Parathyroid adenoma (tissue), 2 donors: Measurements from ENCODE around the gene COG3.

ENCODE experiments used
- H2AFZ ChIP-seq: fragments of 300-600 bp; sonication (generic); one replicate; pipeline ENCODE4 v1.7.0; 2017; ENCODE audit warnings: antibody characterized with exemption, mild to moderate bottlenecking
- H3K27ac ChIP-seq: fragments of 300-600 bp; sonication (generic); one replicate; pipeline ENCODE4 v1.7.0; 2017
- H3K27me3 ChIP-seq: fragments of 300-600 bp; sonication (generic); one replicate; pipeline ENCODE4 v1.7.0; 2017; ENCODE audit warnings: low read length; ENCODE audit not compliant: control insufficient read depth, insufficient read depth
- H3K36me3 ChIP-seq: fragments of 300-600 bp; sonication (generic); one replicate; pipeline ENCODE4 v1.7.0; 2017; ENCODE audit warnings: low read length; ENCODE audit not compliant: control insufficient read depth, insufficient read depth
- H3K4me1 ChIP-seq: fragments of 300-600 bp; sonication (generic); one replicate; pipeline ENCODE4 v1.7.0; 2017; ENCODE audit warnings: control low read depth
- H3K4me2 ChIP-seq: fragments of 300-600 bp; sonication (generic); one replicate; pipeline ENCODE4 v1.7.0; 2017; ENCODE audit warnings: low read length
- H3K4me3 ChIP-seq: fragments of 300-600 bp; sonication (generic); one replicate; pipeline ENCODE4 v1.7.0; 2017; ENCODE audit warnings: low read depth, low read length
- H3K79me2 ChIP-seq: fragments of 300-600 bp; sonication (generic); one replicate; pipeline ENCODE4 v1.7.0; 2017; ENCODE audit warnings: control low read depth
- H3K9ac ChIP-seq: fragments of 300-600 bp; sonication (generic); one replicate; pipeline ENCODE4 v1.7.0; 2017; ENCODE audit warnings: mild to moderate bottlenecking
- H3K9me3 ChIP-seq: fragments of 300-600 bp; sonication (generic); one replicate; pipeline ENCODE4 v1.7.0; 2017; ENCODE audit warnings: low read length; ENCODE audit not compliant: control insufficient read depth
- TF ChIP-seq, protein P1 (sequence below): fragments of 300-600 bp; sonication (generic); IDR thresholded peaks from one replicate; pipeline ENCODE4 v1.7.0; 2017; ENCODE audit warnings: antibody characterized with exemption, mild to moderate bottlenecking
- donor health status: primary hyperparathyroidism.

The COG3 gene

DNA sequence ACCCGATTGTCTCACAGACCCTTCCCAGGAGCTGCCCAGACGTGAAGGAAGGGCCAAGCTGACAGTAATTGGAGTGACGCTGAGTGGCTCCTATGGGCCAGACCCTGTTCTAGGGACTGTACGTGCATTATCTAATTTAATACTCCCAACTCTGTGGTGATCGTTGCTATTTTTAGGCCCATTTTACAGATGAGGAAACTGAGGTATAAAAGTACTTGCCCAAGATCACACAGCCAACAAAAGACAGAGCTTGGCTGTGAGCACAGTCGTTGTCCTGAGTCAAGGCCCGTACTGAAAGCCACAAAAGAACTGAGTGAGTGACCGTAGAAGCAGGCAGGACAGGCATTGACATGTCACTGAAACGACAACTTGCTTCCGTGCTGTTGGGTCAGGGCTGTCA, 76.1 kb downstream of the COG3 start:
- H3K4me3 ChIP-seq, result no peak overlapping the region
- no peaks in the 10 kb centered on the region for H3K79me2 ChIP-seq
- H3K9me3 ChIP-seq, result no peaks in the 10 kb centered on the region
- no peaks in the 10 kb centered on the region for H3K4me1 ChIP-seq
- H3K9ac ChIP-seq, result no peak overlapping the region
- H3K27ac ChIP-seq, result no peak overlapping the region
- H2AFZ ChIP-seq, result no peak overlapping the region
- TF ChIP-seq, protein P1, sequence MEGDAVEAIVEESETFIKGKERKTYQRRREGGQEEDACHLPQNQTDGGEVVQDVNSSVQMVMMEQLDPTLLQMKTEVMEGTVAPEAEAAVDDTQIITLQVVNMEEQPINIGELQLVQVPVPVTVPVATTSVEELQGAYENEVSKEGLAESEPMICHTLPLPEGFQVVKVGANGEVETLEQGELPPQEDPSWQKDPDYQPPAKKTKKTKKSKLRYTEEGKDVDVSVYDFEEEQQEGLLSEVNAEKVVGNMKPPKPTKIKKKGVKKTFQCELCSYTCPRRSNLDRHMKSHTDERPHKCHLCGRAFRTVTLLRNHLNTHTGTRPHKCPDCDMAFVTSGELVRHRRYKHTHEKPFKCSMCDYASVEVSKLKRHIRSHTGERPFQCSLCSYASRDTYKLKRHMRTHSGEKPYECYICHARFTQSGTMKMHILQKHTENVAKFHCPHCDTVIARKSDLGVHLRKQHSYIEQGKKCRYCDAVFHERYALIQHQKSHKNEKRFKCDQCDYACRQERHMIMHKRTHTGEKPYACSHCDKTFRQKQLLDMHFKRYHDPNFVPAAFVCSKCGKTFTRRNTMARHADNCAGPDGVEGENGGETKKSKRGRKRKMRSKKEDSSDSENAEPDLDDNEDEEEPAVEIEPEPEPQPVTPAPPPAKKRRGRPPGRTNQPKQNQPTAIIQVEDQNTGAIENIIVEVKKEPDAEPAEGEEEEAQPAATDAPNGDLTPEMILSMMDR, result no peak
- H3K4me2 ChIP-seq, result no peak overlapping the region
- no peaks in the 10 kb centered on the region for H3K27me3 ChIP-seq
- no peaks in the 10 kb centered on the region for H3K36me3 ChIP-seq

DNA sequence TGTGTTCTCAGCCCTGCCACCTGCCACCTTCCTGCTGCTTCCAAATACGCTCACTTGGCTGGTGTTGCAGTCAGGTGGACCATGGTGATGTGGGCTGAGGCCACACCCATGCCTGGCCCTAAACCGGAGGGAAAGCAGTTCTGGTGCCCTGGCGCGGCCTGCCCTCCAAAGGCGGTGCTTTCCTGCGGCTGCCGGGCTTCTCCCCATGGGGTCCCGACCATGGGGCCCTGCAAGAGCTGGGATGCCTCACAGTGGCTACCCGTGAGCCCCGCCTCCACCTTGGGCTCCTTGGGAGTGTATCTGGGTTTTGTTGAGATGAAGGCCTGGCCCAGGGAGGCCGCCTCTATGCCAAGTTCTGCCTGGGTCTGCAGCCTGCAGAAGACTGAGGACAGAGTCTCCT, 77.1 kb downstream of the COG3 start:
- no peaks in the 10 kb centered on the region for H3K4me1 ChIP-seq
- TF ChIP-seq, protein P1, result no peak
- no peaks in the 10 kb centered on the region for H3K9me3 ChIP-seq

DNA sequence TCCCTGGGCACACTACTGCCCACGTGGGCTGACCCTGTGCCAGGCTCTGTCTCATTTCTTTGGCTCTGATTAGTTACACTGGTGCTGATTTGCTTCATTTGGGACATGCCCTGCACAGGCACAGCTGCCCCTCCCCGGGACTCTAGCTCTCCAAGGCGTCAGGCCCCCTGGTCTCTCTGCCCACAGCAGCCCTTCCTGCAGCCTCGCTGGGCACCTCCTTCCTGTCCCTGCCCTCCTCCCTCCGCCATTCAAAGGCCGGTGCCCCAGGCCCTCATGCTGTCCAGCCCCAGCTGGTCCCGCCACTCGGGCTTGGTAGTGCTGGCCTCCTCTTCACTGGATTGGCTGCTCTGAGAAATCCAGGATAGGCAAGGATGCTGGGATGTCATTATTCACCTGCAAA, 77.7 kb downstream of the COG3 start:
- Histone ChIP-seq H3K9ac (no peak overlapping the region), H3K4me3 (no peak overlapping the region), H3K9me3 (no peaks in the 10 kb centered on the region), H3K79me2 (no peaks in the 10 kb centered on the region), H3K27ac (no peak overlapping the region), H3K36me3 (no peaks in the 10 kb centered on the region), H3K27me3 (no peaks in the 10 kb centered on the region), H3K4me1 (no peaks in the 10 kb centered on the region), H2AFZ (no peak overlapping the region), H3K4me2 (no peak overlapping the region)
- TF ChIP-seq, protein P1, result no peak

More for the DNA sequence above, 77.1 kb downstream of the COG3 start:
- H3K27me3 ChIP-seq, result no peaks in the 10 kb centered on the region
- H3K4me3 ChIP-seq, result no peak overlapping the region
- H3K79me2 ChIP-seq, result no peaks in the 10 kb centered on the region
- H3K36me3 ChIP-seq, result no peaks in the 10 kb centered on the region
- no peak overlapping the region for H3K9ac ChIP-seq
- H3K4me2 ChIP-seq, result no peak overlapping the region
- H3K27ac ChIP-seq, result no peak overlapping the region
- no peak overlapping the region for H2AFZ ChIP-seq

DNA sequence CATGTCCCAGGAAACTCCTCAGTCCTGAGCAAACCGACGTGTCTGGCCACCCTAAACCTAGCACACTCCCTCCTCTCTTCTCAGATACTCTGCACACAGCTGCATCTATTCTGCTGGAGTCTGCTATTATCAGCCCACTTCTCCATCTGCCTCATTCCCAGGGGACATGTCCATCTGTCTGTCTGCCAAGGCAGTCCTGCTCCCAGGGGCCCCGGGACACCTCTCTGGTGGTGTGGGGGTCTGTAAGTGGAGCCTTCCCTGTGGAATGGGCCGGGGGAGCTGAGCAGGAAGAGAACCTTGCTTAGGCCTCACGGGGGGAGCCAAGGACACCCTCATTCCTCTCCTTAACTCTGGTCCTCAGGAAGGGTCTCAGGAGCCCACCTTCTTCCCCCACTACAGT, 78.1 kb downstream of the COG3 start:
- no peak overlapping the region for H3K9ac ChIP-seq
- H2AFZ ChIP-seq, result no peak overlapping the region
- H3K79me2 ChIP-seq, result no peaks in the 10 kb centered on the region
- no peaks in the 10 kb centered on the region for H3K27me3 ChIP-seq
- H3K9me3 ChIP-seq, result no peaks in the 10 kb centered on the region
- no peaks in the 10 kb centered on the region for H3K36me3 ChIP-seq
- H3K4me3 ChIP-seq, result no peak overlapping the region
- TF ChIP-seq, protein P1, result no peak
- H3K27ac ChIP-seq, result no peak overlapping the region
- H3K4me1 ChIP-seq, result no peaks in the 10 kb centered on the region
- H3K4me2 ChIP-seq, result no peak overlapping the region

DNA sequence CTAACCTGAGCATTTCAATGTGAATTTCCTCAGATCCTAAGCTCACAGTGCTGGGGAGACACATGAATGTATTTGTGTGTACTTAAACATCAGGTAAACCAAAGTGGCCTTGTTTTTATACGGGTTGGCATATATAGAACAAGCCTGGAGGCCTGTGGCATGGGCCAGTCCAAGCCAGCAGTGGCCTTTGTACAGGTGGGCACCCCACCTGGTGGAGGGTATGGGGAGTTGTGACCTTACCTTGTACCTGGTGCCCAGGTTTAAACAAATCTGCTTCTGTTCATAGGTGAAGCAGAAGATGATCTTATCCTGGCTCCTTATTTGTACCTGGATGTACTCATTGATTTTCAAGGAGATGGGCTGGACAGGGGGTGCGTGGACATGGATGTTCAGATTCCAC, 79.8 kb downstream of the COG3 start:
- Histone ChIP-seq H3K4me2 (no peak overlapping the region), H2AFZ (no peak overlapping the region), H3K4me3 (no peak overlapping the region), H3K27me3 (no peaks in the 10 kb centered on the region), H3K4me1 (no peaks in the 10 kb centered on the region), H3K36me3 (no peaks in the 10 kb centered on the region), H3K79me2 (no peaks in the 10 kb centered on the region), H3K9ac (no peak overlapping the region), H3K9me3 (no peaks in the 10 kb centered on the region), H3K27ac (no peak overlapping the region)
- TF ChIP-seq, protein P1, result no peak
